K562 (cell line): ENCODE measurements around the gene TBX1. TPM values are rescaled to one million over a fixed set of nuclear protein-coding genes. Genes with fewer than 3 reads are reported as not detected.

Experiments used
- ARID2 ChIP-seq: fragments of 450-650 bp; IDR thresholded peaks from 2 replicates; pipeline ENCODE4 v1.6.1; 2017; ENCODE audit warnings: antibody characterized with exemption, mild to moderate bottlenecking
- BCL6 ChIP-seq: fragments of 250-450 bp; sonication (Bioruptor Pico); IDR thresholded peaks from 2 replicates; pipeline ENCODE4 v1.4.0; 2020
- C11orf30 ChIP-seq: fragments of 450-650 bp; IDR thresholded peaks from 2 replicates; pipeline ENCODE4 v1.6.1; 2016; ENCODE audit warnings: low read depth, mild to moderate bottlenecking
- CGGBP1 ChIP-seq: fragments of 250-450 bp; sonication (Bioruptor Pico); IDR thresholded peaks from 2 replicates; pipeline ENCODE4 v1.9.0; 2021; ENCODE audit warnings: mild to moderate bottlenecking
- KDM1A ChIP-seq, 2 experiments: fragments of 450-650 bp; IDR thresholded peaks; 2 replicates each; pipeline ENCODE4 v1.6.1; 2016; ENCODE audit warnings: mild to moderate bottlenecking in 2 of 2
- KDM4B ChIP-seq, 2 experiments: fragments of 450-650 bp in 1 of 2; sonication (generic) in 1 of 2; IDR thresholded peaks; 2 replicates each; pipeline ENCODE4 v1.6.1; 2016 to 2017; ENCODE audit warnings: borderline replicate concordance in 2 of 2, antibody characterized with exemption in 1 of 2, low read depth in 1 of 2, mild to moderate bottlenecking in 1 of 2
- LARP7 ChIP-seq: fragments of 450-650 bp; IDR thresholded peaks from 2 replicates; pipeline ENCODE4 v1.6.1; 2016
- MIER1 ChIP-seq: fragments of 450-650 bp; IDR thresholded peaks from 2 replicates; pipeline ENCODE4 v1.6.1; 2016; ENCODE audit warnings: antibody characterized with exemption, mild to moderate bottlenecking, low read depth
- NCOA4 ChIP-seq: fragments of 450-650 bp; IDR thresholded peaks from 2 replicates; pipeline ENCODE4 v1.6.1; 2018; ENCODE audit warnings: mild to moderate bottlenecking; ENCODE audit not compliant: partially characterized antibody
- NFATC3 ChIP-seq: fragments of 450-650 bp; IDR thresholded peaks from 2 replicates; pipeline ENCODE4 v1.6.1; 2017; ENCODE audit warnings: mild to moderate bottlenecking
- NR4A1 ChIP-seq, 2 experiments: fragments of 250-450 bp in 1 of 2; fragments of 450-650 bp in 1 of 2; sonication (Bioruptor Pico) in 1 of 2; IDR thresholded peaks; 2 replicates each; pipeline versions ENCODE4 v1.4.0 to v1.6.1; 2016 to 2020; ENCODE audit warnings: mild to moderate bottlenecking in 2 of 2, missing compliant biosample characterization in 1 of 2, missing genetic modification characterization in 1 of 2, moderate library complexity in 1 of 2
- PHB ChIP-seq: fragments of 250-450 bp; sonication (Bioruptor Pico); IDR thresholded peaks from 2 replicates; pipeline ENCODE4 v1.5.0; 2021
- PHB2 ChIP-seq: fragments of 450-650 bp; IDR thresholded peaks from 2 replicates; pipeline ENCODE4 v1.6.1; 2017; ENCODE audit warnings: low read depth
- PPARD ChIP-seq: fragments of 250-450 bp; sonication (Bioruptor Pico); IDR thresholded peaks from 2 replicates; pipeline ENCODE4 v1.8.0; 2022; ENCODE audit warnings: inconsistent platforms, mild to moderate bottlenecking, moderate library complexity
- SETDB1 ChIP-seq: IDR thresholded peaks from one replicate; pipeline ENCODE4 v1.6.1; 2012; ENCODE audit warnings: low read length, control low read depth, inconsistent platforms
- SMAD1 ChIP-seq: fragments of 150-350 bp; IDR thresholded peaks from 2 replicates; pipeline ENCODE4 v1.6.1; 2014; ENCODE audit warnings: low read length, low read depth; ENCODE audit not compliant: partially characterized antibody
- SMARCE1 ChIP-seq: fragments of 450-650 bp; IDR thresholded peaks from 2 replicates; pipeline ENCODE4 v1.7.1; 2016; ENCODE audit warnings: mild to moderate bottlenecking
- SREBF2 ChIP-seq: sonication (generic); formaldehyde crosslinking; IDR thresholded peaks from 2 replicates; pipeline ENCODE4 v1.4.0; 2020; ENCODE audit warnings: mild to moderate bottlenecking, missing genetic modification reagents
- SRSF3 ChIP-seq: fragments of 200-400 bp; formaldehyde crosslinking; IDR thresholded peaks from 2 replicates; pipeline ENCODE4 v1.6.1; 2016; ENCODE audit warnings: mild to moderate bottlenecking, low read length, moderate library complexity; ENCODE audit not compliant: insufficient read depth
- TBP ChIP-seq: optimal IDR thresholded peaks from 2 replicates; pipeline ENCODE3; 2011; ENCODE audit warnings: low read depth, low read length, improper control_type of control experiment
- UBTF ChIP-seq, 2 experiments: IDR thresholded peaks; 2 replicates each; pipeline ENCODE4 v1.6.1; 2012; ENCODE audit warnings: improper control_type of control experiment in 2 of 2, low read depth in 2 of 2, low read length in 2 of 2, borderline replicate concordance in 1 of 2
- ZBTB5 ChIP-seq: fragments of 450-650 bp; IDR thresholded peaks from 2 replicates; pipeline ENCODE4 v1.6.1; 2017; ENCODE audit warnings: antibody characterized with exemption
- ZFPM2 ChIP-seq: fragments of 250-450 bp; sonication (Bioruptor Pico); IDR thresholded peaks from 2 replicates; pipeline ENCODE4 v1.5.1; 2022; ENCODE audit warnings: mild to moderate bottlenecking
- ZNF232 ChIP-seq: sonication (generic); formaldehyde crosslinking; IDR thresholded peaks from 2 replicates; pipeline ENCODE4 v1.8.0; 2022; ENCODE audit warnings: mild to moderate bottlenecking, missing genetic modification reagents
- ZNF324 ChIP-seq: fragments of 250-450 bp; sonication (Bioruptor Pico); IDR thresholded peaks from 2 replicates; pipeline ENCODE4 v1.4.0; 2020; ENCODE audit warnings: mild to moderate bottlenecking
- ZNF644 ChIP-seq: fragments of 200-800 bp; sonication (Bioruptor generic); IDR thresholded peaks from 2 replicates; pipeline ENCODE4 v1.6.1; 2016; ENCODE audit warnings: low read depth, missing genetic modification characterization, missing compliant biosample characterization
- ZNF696 ChIP-seq: fragments of 250-450 bp; sonication (Bioruptor Pico); conservative IDR thresholded peaks from 2 replicates; pipeline ENCODE4 v1.4.0; 2020; ENCODE audit warnings: mild to moderate bottlenecking, moderate library complexity
- ZNF785 ChIP-seq: fragments of 250-450 bp; sonication (Bioruptor Pico); IDR thresholded peaks from 2 replicates; pipeline ENCODE4 v1.4.0; 2020; ENCODE audit warnings: mild to moderate bottlenecking
- ZNF830 ChIP-seq: fragments of 250-450 bp; sonication (Bioruptor Pico); IDR thresholded peaks from 2 replicates; pipeline ENCODE4 v1.5.0; 2021; ENCODE audit warnings: mild to moderate bottlenecking
- polyA plus RNA-seq, 8 experiments: library from polyadenylated mRNA; depleted of rRNA in 4 of 8; stranded (reverse) in 5 of 8; unstranded in 3 of 8; fragments of >200 nt; fragmentation: Nextera tagmentation in 2 of 8; fragmentation: Illumina TruSeq in 1 of 8; extraction: Ambion mirVana in 2 of 8; extraction: Trizol in 1 of 8; gene quantifications; 2 replicates each; pipeline versions ENCODE4 v1.2.1 to v1.2.3, GENCODE V29; 2011 to 2014; ENCODE audit warnings: inconsistent platforms in 1 of 8, missing spikeins in 1 of 8
- total RNA-seq, 7 experiments: library from RNA; depleted of rRNA in 6 of 7; stranded (reverse); fragments of >200 nt in 6 of 7; fragmentation: Illumina TruSeq in 2 of 7; extraction: Trizol in 2 of 7; gene quantifications; 2 replicates each; pipeline versions ENCODE4 v1.2.1 to v1.2.3, GENCODE V29; 2011 to 2021; ENCODE audit warnings: low replicate concordance in 1 of 7

The TBX1 gene
- total and polyA plus RNA-seq, 9 of the 15 experiments (the other 6 are each of a cell fraction or from before 2014, with no cell fraction given), result 0.07 to 35.0 (median 3.9) TPM

GRCh38 chr22:19774628-19775027 is 14.1 kb downstream of the TBX1 start (continued):
- no peak for TF ChIP-seq TBP
- no peak for TF ChIP-seq ARID2
- TF ChIP-seq ZNF232 (CRISPR knock-in tag), result no peak
- TF ChIP-seq ZNF644 (tag), result no peak
- no peak for TF ChIP-seq NR4A1 (CRISPR knock-in tag; IDR thresholded peaks at IDR 0.05)
- peak; percentile 34; the same call in 1 of the 2 replicates for TF ChIP-seq NR4A1 (tag; IDR thresholded peaks at IDR 0.05)
- TF ChIP-seq ZNF830 (CRISPR knock-in tag), result 0 out of 2 replicates have a peak, but pooled peaks have one; percentile 45
- no peak for TF ChIP-seq BCL6 (CRISPR knock-in tag)
- TF ChIP-seq KDM1A (IDR thresholded peaks at IDR 0.05), result no peak
- TF ChIP-seq UBTF (IDR thresholded peaks at IDR 0.05; ENCODE audit: borderline replicate concordance in 1 of 2, low read depth in 2 of 2, low read length in 2 of 2), result no peak
- no peak for TF ChIP-seq ZNF696 (CRISPR knock-in tag)
- no peak for TF ChIP-seq ZBTB5
- no peak for TF ChIP-seq CGGBP1
- TF ChIP-seq PPARD, result no peak
- no peak for TF ChIP-seq SMARCE1
- TF ChIP-seq LARP7, result no peak
- TF ChIP-seq ZNF785 (CRISPR knock-in tag), result no peak
- no peak for TF ChIP-seq KDM4B (IDR thresholded peaks at IDR 0.05; ENCODE audit: borderline replicate concordance in 2 of 2, low read depth in 1 of 2)
- TF ChIP-seq SREBF2 (CRISPR knock-in tag), result no peak
- TF ChIP-seq SETDB1, result peak; percentile 23
- TF ChIP-seq C11orf30, result no peak
- no peak for TF ChIP-seq ZNF324 (CRISPR knock-in tag)
- no peak for TF ChIP-seq SRSF3
- TF ChIP-seq NFATC3, result no peak
- TF ChIP-seq PHB2, result no peak
- TF ChIP-seq MIER1, result no peak
- no peak for TF ChIP-seq PHB (CRISPR knock-in tag)
- no peak for TF ChIP-seq ZFPM2 (CRISPR knock-in tag)
- no peak for TF ChIP-seq NCOA4
- TF ChIP-seq SMAD1, result no peak
